Neural cell (in vitro differentiated cells): ENCODE data around the gene SERPINA1. TPM values are rescaled to one million over a fixed set of nuclear protein-coding genes. Genes with fewer than 3 reads are reported as not detected.

ENCODE experiments used
- H2AFZ ChIP-seq: fragments of 200-600, 300-800 bp; sonication (generic), shearing (Covaris generic); 2 replicates; pipeline ENCODE4 v1.6.0; 2014; ENCODE audit warnings: low read depth, mild to moderate bottlenecking, antibody characterized with exemption, low read length, moderate library complexity
- H3F3A ChIP-seq: fragments of 200-600 bp; shearing (Covaris generic); 2 replicates; pipeline ENCODE4 v1.6.1; 2016; ENCODE audit warnings: mild to moderate bottlenecking, moderate library complexity, mixed read lengths, antibody characterized with exemption, low read length; ENCODE audit not compliant: insufficient read depth, poor library complexity, severe bottlenecking
- H3K27ac ChIP-seq: fragments of 200-600, 300-800 bp; sonication (generic), shearing (Covaris generic); 2 replicates; pipeline ENCODE4 v1.5.1; 2014; ENCODE audit warnings: mild to moderate bottlenecking, low read length, moderate library complexity
- H3K27me3 ChIP-seq: fragments of 300-800, 200-600 bp; sonication (generic), shearing (Covaris generic); 2 replicates; pipeline ENCODE4 v1.6.0; 2014; ENCODE audit warnings: mild to moderate bottlenecking, low read depth, low read length, moderate library complexity; ENCODE audit not compliant: insufficient read depth
- H3K36me3 ChIP-seq: fragments of 300-800, 200-600 bp; sonication (generic), shearing (Covaris generic); 2 replicates; pipeline ENCODE4 v1.5.1; 2014; ENCODE audit warnings: mild to moderate bottlenecking, antibody characterized with exemption, low read length, moderate library complexity; ENCODE audit not compliant: insufficient read depth
- H3K4me2 ChIP-seq: fragments of 300-800, 200-600 bp; sonication (generic), shearing (Covaris generic); 2 replicates; pipeline ENCODE4 v1.6.0; 2014; ENCODE audit warnings: mild to moderate bottlenecking, low read length
- H3K4me3 ChIP-seq: fragments of 300-800, 200-600 bp; sonication (generic), shearing (Covaris generic); 2 replicates; pipeline ENCODE4 v1.5.1; 2014; ENCODE audit warnings: mild to moderate bottlenecking, low read length, moderate library complexity
- H3K79me2 ChIP-seq: fragments of 200-600 bp; shearing (Covaris generic); replicated peaks from 2 replicates; pipeline ENCODE4 v1.6.0; 2014; ENCODE audit warnings: mild to moderate bottlenecking, low read length, moderate library complexity; ENCODE audit not compliant: insufficient read depth
- H3K9ac ChIP-seq: fragments of 300-800, 200-600 bp; sonication (generic), shearing (Covaris generic); 2 replicates; pipeline ENCODE4 v1.6.1; 2016; ENCODE audit warnings: mild to moderate bottlenecking, low read length, mixed read lengths
- H3K9me2 ChIP-seq: fragments of 200-600 bp; shearing (Covaris generic); 2 replicates; pipeline ENCODE4 v1.6.1; 2016; ENCODE audit warnings: mild to moderate bottlenecking, low read length, mixed read lengths; ENCODE audit not compliant: insufficient read depth
- H3K9me3 ChIP-seq: fragments of 200-600, 300-800 bp; sonication (generic), shearing (Covaris generic); 2 replicates; pipeline ENCODE4 v1.6.1; 2016; ENCODE audit warnings: mild to moderate bottlenecking, mixed run types, low read length, moderate library complexity, mixed read lengths
- H4K20me1 ChIP-seq: fragments of 200-600 bp; shearing (Covaris generic); 2 replicates; pipeline ENCODE4 v1.6.1; 2016; ENCODE audit warnings: mild to moderate bottlenecking, mixed run types; ENCODE audit not compliant: insufficient read depth
- CTCF ChIP-seq: fragments of 450-650 bp; IDR thresholded peaks from 2 replicates; pipeline ENCODE4 v1.5.1; 2014; ENCODE audit warnings: antibody characterized with exemption, mild to moderate bottlenecking, moderate library complexity; ENCODE audit not compliant: poor library complexity, severe bottlenecking
- EP300 ChIP-seq: fragments of 450-650 bp; conservative IDR thresholded peaks from 2 replicates; pipeline ENCODE4 v1.6.1; 2014; ENCODE audit warnings: antibody characterized with exemption, mild to moderate bottlenecking, moderate library complexity; ENCODE audit not compliant: poor library complexity, severe bottlenecking
- MXI1 ChIP-seq: fragments of 450-650 bp; conservative IDR thresholded peaks from 2 replicates; pipeline ENCODE4 v1.6.1; 2014; ENCODE audit warnings: antibody characterized with exemption, mild to moderate bottlenecking; ENCODE audit not compliant: poor library complexity, severe bottlenecking
- POLR2AphosphoS5 ChIP-seq: IDR thresholded peaks from 2 replicates; pipeline ENCODE4 v1.6.1; 2012
- REST ChIP-seq: IDR thresholded peaks from 2 replicates; pipeline ENCODE4 v1.6.1; 2012; ENCODE audit warnings: borderline replicate concordance
- TAF1 ChIP-seq: IDR thresholded peaks from 2 replicates; pipeline ENCODE4 v1.6.1; 2012; ENCODE audit warnings: low read depth
- polyA plus RNA-seq: library from polyadenylated mRNA; depleted of rRNA; stranded (reverse); fragments of >200 nt; gene quantifications from 2 replicates; pipeline ENCODE4 v1.2.3, GENCODE V29; 2014

SERPINA1 gene
- polyA plus RNA-seq, 1 donor from 2014 or later: not detected

DNA sequence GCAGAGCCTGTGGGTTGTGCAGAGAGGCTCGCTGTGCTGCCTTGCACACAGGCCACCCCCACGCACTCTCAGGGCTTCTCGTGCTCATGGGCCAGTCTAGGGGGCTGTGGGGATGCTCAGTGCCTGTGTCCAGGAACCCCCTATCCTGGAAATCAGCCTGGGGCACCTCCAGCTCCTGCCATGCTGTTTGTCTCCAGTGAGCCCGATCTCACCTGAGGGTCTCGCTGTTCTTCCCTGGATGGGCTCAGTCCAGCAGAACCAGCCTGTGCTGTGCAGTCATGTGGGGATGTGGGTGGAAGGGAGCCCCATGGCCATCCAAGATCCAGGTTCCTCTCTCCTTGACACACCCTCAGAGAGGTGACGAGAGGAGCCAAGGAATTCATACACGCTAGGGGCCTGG, 26.7 kb downstream of the SERPINA1 start:
- no peaks in the 10 kb centered on the region for H4K20me1 ChIP-seq
- H3K4me3 ChIP-seq: no peak overlapping the region
- H2AFZ ChIP-seq: no peak overlapping the region
- H3K27me3 ChIP-seq: no peaks in the 10 kb centered on the region
- H3K9me2 ChIP-seq: no peaks in the 10 kb centered on the region
- no peaks in the 10 kb centered on the region for H3K79me2 ChIP-seq
- H3K9ac ChIP-seq: no peak overlapping the region
- H3K9me3 ChIP-seq: no peaks in the 10 kb centered on the region
- H3F3A ChIP-seq: no peaks in the 10 kb centered on the region
- H3K36me3 ChIP-seq: no peaks in the 10 kb centered on the region
- no peak overlapping the region for H3K27ac ChIP-seq
- TF ChIP-seq TAF1 (no peak), CTCF (no peak), REST (no peak)
- no peak overlapping the region for H3K4me2 ChIP-seq

DNA sequence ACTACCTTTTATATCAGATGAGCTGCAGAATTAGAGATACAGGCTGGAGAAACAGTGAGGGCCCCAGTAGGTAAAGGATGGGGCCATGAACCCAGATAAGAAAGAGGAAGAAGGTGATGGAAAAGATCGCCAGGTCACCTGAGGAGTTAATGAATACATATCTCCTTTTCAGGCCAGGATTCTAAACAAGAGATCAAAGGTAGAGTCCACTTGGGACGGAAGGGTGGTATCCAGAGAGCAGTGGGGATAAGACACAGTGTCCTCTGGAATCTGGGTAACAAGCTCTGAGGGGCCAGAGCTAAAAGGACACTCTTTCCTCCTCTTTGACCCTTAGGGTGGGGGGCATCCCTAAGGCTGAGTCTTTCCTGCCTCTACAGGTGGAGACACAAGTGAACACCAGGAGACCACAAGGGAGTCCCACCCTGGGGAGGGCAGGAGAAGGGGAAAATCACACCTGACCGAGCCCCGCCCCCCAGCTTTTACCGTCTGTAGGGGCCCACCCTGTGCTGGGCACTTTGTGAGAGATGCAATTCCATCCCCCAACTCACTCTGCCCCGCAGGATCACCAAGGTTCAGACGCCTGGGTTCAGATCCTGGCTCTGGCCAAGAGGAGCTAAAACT, 27.3 kb downstream of the SERPINA1 start:
- TF ChIP-seq CTCF: no peak
- no peak for TF ChIP-seq TAF1
- TF ChIP-seq POLR2AphosphoS5: no peak
- no peak for TF ChIP-seq MXI1
- Histone ChIP-seq H3F3A (no peaks in the 10 kb centered on the region), H3K4me2 (no peak overlapping the region), H3K9me2 (no peaks in the 10 kb centered on the region), H3K9me3 (no peaks in the 10 kb centered on the region), H2AFZ (no peak overlapping the region), H4K20me1 (no peaks in the 10 kb centered on the region), H3K9ac (no peak overlapping the region), H3K27ac (no peak overlapping the region), H3K36me3 (no peaks in the 10 kb centered on the region), H3K4me3 (no peak overlapping the region), H3K27me3 (no peaks in the 10 kb centered on the region), H3K79me2 (no peaks in the 10 kb centered on the region)

GRCh38 chr14:94357166-94357565, 31.2 kb downstream of the SERPINA1 start:
- no peak for TF ChIP-seq TAF1
- TF ChIP-seq EP300: no peak
- TF ChIP-seq CTCF: no peak
- Histone ChIP-seq H4K20me1 (no peaks in the 10 kb centered on the region), H3K4me2 (no peak overlapping the region), H3F3A (no peaks in the 10 kb centered on the region), H3K27me3 (no peaks in the 10 kb centered on the region), H3K9me3 (peaks cover 6% of the 10 kb centered on the region), H3K4me3 (no peak overlapping the region), H3K36me3 (no peaks in the 10 kb centered on the region), H3K79me2 (no peaks in the 10 kb centered on the region), H3K9ac (no peak overlapping the region), H2AFZ (no peak overlapping the region), H3K9me2 (no peaks in the 10 kb centered on the region), H3K27ac (no peak overlapping the region)
